ENCODE measurements around the gene C10orf53. TPM values are rescaled to one million over a fixed set of nuclear protein-coding genes. Genes with fewer than 3 reads are reported as not detected.
A peak's percentile ranks its signal among the peaks of the same experiment; 100 is the strongest.

Gene C10orf53
- total and polyA plus RNA-seq, 2 of the 8 experiments (the other 6 are each of a cell fraction or from before 2014, with no cell fraction given), result not detected

DNA sequence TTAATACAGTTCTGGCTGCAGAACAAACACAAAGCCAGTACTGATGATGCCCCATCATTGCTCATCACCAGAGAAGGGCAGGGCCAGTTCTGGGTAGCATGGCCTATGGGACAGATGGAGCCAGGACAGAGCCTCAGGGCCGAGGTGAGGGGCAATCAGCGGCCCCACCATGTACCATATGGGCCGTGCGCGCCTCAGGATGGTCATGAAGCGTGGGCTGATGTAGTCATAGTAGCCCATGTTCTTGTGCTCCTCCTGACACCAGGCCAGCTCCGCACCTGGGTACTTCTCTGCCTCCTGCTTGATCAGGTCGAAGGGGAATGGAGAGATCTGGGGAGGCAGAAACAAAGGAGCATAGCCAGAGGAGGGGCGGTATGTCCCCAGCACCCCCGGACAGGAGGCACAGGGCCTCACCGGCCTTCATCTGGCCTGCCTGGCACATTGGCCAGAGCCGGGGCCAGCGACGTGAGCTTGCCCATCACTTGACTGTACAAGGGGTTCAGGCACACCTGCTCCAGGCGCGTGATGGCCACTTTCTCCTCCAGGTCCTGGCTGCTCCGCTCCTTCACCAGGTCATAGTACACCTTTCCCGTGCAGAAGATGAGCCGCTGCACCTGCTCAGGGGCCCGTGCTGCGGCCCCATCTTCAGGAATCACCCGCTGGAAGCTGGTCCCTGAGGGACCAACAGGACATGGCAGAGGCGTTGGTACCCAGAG, 56.6 kb downstream of the C10orf53 start:
- Histone ChIP-seq H3K79me1 (ENCODE audit: low read depth, low read length) (no peaks in the 10 kb centered on the region), H3K18ac (ENCODE audit: extremely low read depth, low read length) (no peak overlapping the region), H4K20me1 (replicated peaks in 1 of 2; ENCODE audit: control insufficient read depth in 1 of 2, insufficient read depth in 2 of 2, low read length in 2 of 2) (peaks cover 1 to 2% of the 10 kb centered on the region in 2 experiments), H2BK20ac (ENCODE audit: low read length) (no peak overlapping the region), H4K8ac (ENCODE audit: extremely low read depth, insufficient read depth, low read length) (peak overlapping the region; percentile 57; the same call in 1 of the 2 replicates), H3K36me3 (ENCODE audit: control insufficient read depth in 2 of 4, insufficient read depth in 4 of 4, low read length in 3 of 4) (peaks cover 0 to 6% (median 0%) of the 10 kb centered on the region in 4 experiments; a peak in 2 of 8 replicates), H3K4ac (replicated peaks; ENCODE audit: insufficient read length, low read depth, low read length) (no peak overlapping the region), H3K27ac (ENCODE audit: low read depth, low read length) (no peak overlapping the region), H2BK12ac (ENCODE audit: low read depth, low read length) (no peak overlapping the region), H3K79me2 (ENCODE audit: control insufficient read depth in 1 of 2, insufficient read depth in 2 of 2, low read length in 2 of 2) (no peaks in the 10 kb centered on the region), H2BK120ac (replicated peaks; ENCODE audit: low read depth, low read length) (no peak overlapping the region), H3K9me3 (ENCODE audit: insufficient read depth in 2 of 2, low read depth in 1 of 2, low read length in 1 of 2) (no peaks in the 10 kb centered on the region), H2BK15ac (ENCODE audit: low read length) (no peak overlapping the region), H2AFZ (ENCODE audit: low read length) (no peak overlapping the region), H3K56ac (replicated peaks; ENCODE audit: insufficient read length, low read depth, low read length) (no peak overlapping the region), H4K91ac (replicated peaks; ENCODE audit: insufficient read length, low read length) (no peak overlapping the region), H3K4me3 (ENCODE audit: extremely low read depth in 1 of 4, insufficient read depth in 2 of 4, low read depth in 3 of 4, low read length in 4 of 4) (no peak overlapping the region), H3K14ac (ENCODE audit: insufficient read length) (no peak overlapping the region), H3K4me2 (ENCODE audit: insufficient read depth in 1 of 2, low read depth in 2 of 2, low read length in 2 of 2) (no peak overlapping the region), H4K5ac (ENCODE audit: insufficient read length, low read depth, low read length) (no peak overlapping the region), H3K23me2 (ENCODE audit: low read depth, low read length) (no peaks in the 10 kb centered on the region), H3K23ac (ENCODE audit: insufficient read length) (no peak overlapping the region), H2BK5ac (ENCODE audit: low read depth, low read length) (no peak overlapping the region), H3K4me1 (replicated peaks in 1 of 4; ENCODE audit: control insufficient read depth in 3 of 4, insufficient read depth in 4 of 4, low read length in 3 of 4) (no peaks in the 10 kb centered on the region), H2AK5ac (ENCODE audit: low read depth, low read length) (no peak overlapping the region), H3K9ac (replicated peaks in 1 of 4; ENCODE audit: extremely low read depth in 1 of 4, low read depth in 3 of 4, low read length in 3 of 4) (no peak overlapping the region), H3K27me3 (replicated peaks in 1 of 4; ENCODE audit: control insufficient read depth in 3 of 4, extremely low read depth in 1 of 4, insufficient read depth in 3 of 4, low read length in 3 of 4) (no peaks in the 10 kb centered on the region)
- 95% methylated on average over 23 of the region's 23 CpGs; no CpG with 5 or more reads in 1 of the 2 experiments for WGBS, 2 experiments (ENCODE audit: extremely low coverage in 1 of 2, insufficient coverage in 1 of 2, insufficient read length in 1 of 2, insufficient replicate concordance in 2 of 2, low coverage in 1 of 2, low lambda C conversion rate in 2 of 2, missing lambda C conversion rate in 1 of 2)
- ChIA-PET POLR2A (ENCODE audit: partially characterized antibody) (interaction anchor here (1.0 kb wide), 1 partner anchor 13 kb away, joined by 3 read pairs; no protein-coding TSS in a partner anchor), CTCF (ENCODE audit: partially characterized antibody) (interaction anchor here (0.8 to 2.6 kb wide), 6 partner anchors 9 to 143 kb away, joined by 3 to 14 read pairs (median 6); no protein-coding TSS in a partner anchor)
- DNase-seq (ENCODE audit: low read depth in 1 of 2, low spot score in 2 of 2), result no peak
- no peak for FAIRE-seq
- TF ChIP-seq SIRT6 (IDR thresholded peaks at IDR 0.05; ENCODE audit: low read length) (no peak), ZNF274 (IDR thresholded peaks at IDR 0.05; ENCODE audit: borderline replicate concordance, extremely low read depth, low read length) (no peak), SP4 (IDR thresholded peaks at IDR 0.05; ENCODE audit: low read length) (no peak), SIN3A (conservative IDR thresholded peaks at IDR 0.05 in 1 of 2, IDR thresholded peaks at IDR 0.05 in 1 of 2; ENCODE audit: low read depth in 1 of 2, low read length in 2 of 2) (no peak), TAF1 (IDR thresholded peaks at IDR 0.05; ENCODE audit: low read depth, low read length) (no peak), POLR2AphosphoS5 (IDR thresholded peaks at IDR 0.05; ENCODE audit: low read depth, low read length) (no peak), CHD1 (IDR thresholded peaks at IDR 0.05; ENCODE audit: low read depth, low read length) (no peak), EP300 (IDR thresholded peaks at IDR 0.05; ENCODE audit: borderline replicate concordance in 1 of 2, low read depth in 2 of 2, low read length in 2 of 2) (no peak), CREB1 (IDR thresholded peaks at IDR 0.05) (no peak), POU5F1 (IDR thresholded peaks at IDR 0.05; ENCODE audit: low read depth, low read length) (no peak), BCL11A (IDR thresholded peaks at IDR 0.05; ENCODE audit: low read depth in 2 of 2, low read length in 2 of 2) (no peak), NANOG (IDR thresholded peaks at IDR 0.05; ENCODE audit: insufficient read depth, low read depth, low read length, poor library complexity, severe bottlenecking) (no peak)
- TF ChIP-seq, protein P1, sequence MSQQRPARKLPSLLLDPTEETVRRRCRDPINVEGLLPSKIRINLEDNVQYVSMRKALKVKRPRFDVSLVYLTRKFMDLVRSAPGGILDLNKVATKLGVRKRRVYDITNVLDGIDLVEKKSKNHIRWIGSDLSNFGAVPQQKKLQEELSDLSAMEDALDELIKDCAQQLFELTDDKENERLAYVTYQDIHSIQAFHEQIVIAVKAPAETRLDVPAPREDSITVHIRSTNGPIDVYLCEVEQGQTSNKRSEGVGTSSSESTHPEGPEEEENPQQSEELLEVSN (IDR thresholded peaks at IDR 0.05), result no peak
